Measurements from ENCODE around the gene CRLF3. TPM values are rescaled to one million over a fixed set of nuclear protein-coding genes. Genes with fewer than 3 reads are reported as not detected.
A peak's percentile ranks its signal among the peaks of the same experiment; 100 is the strongest.

CRLF3 gene
- total and polyA plus RNA-seq, 12 donors, result 3.2 to 9.5 (median 5.2) TPM

- H3K4me3 ChIP-seq, result no peak overlapping the region
- H3K27ac ChIP-seq, result peak overlapping the region in 5 of 10 donors; percentile 5 to 36 (median 27)
- peaks cover 0 to 86% (median 15%) of the 10 kb centered on the region in 9 donors for H3K4me1 ChIP-seq
- TF ChIP-seq CTCF (IDR thresholded peaks at IDR 0.05), result no peak
- DNase-seq, result no peak
- H3K9me3 ChIP-seq, result no peaks in the 10 kb centered on the region
- no peaks in the 10 kb centered on the region for H3K27me3 ChIP-seq
- WGBS, 2 donors, result 64% methylated on average over 5 of the region's 5 CpGs
- H3K36me3 ChIP-seq, result peaks cover 0 to 17% (median 0%) of the 10 kb centered on the region in 9 donors
- peak in 3 of 8 donors; percentile 38 to 56 (median 45) for ATAC-seq
- intact Hi-C loops (cut with DNase I), result no loop called here
Observed at GRCh38 chr17:30812218-30813177, 12.0 kb downstream of the CRLF3 start.

- Histone ChIP-seq H3K4me1 (peaks cover 0 to 77% (median 15%) of the 10 kb centered on the region in 9 donors), H3K36me3 (peaks cover 0 to 17% (median 0%) of the 10 kb centered on the region in 9 donors), H3K27me3 (no peaks in the 10 kb centered on the region), H3K27ac (peak overlapping the region in 3 of 10 donors; percentile 32 to 91 (median 68)), H3K4me3 (no peak overlapping the region), H3K9me3 (no peaks in the 10 kb centered on the region)
- 93 to 97% methylated on average over 6 of the region's 6 CpGs for WGBS, 2 donors
- DNase-seq (no peak), ATAC-seq (no peak)
- intact Hi-C loops (cut with DNase I), result no loop called here
- TF ChIP-seq CTCF (IDR thresholded peaks at IDR 0.05), result no peak
Observed at GRCh38 chr17:30809867-30810266, 14.6 kb downstream of the CRLF3 start.

GRCh38 chr17:30808785-30809286, 15.7 kb downstream of the CRLF3 start:
- DNase-seq, result no peak
- peaks cover 0 to 27% (median 9%) of the 10 kb centered on the region in 9 donors for H3K36me3 ChIP-seq
- peak overlapping the region in 7 of 10 donors; percentile 10 to 91 (median 42) for H3K27ac ChIP-seq
- peaks cover 0 to 68% (median 15%) of the 10 kb centered on the region in 9 donors for H3K4me1 ChIP-seq
- TF ChIP-seq CTCF (IDR thresholded peaks at IDR 0.05), result no peak
- H3K9me3 ChIP-seq, result no peaks in the 10 kb centered on the region
- ATAC-seq, result peak in 5 of 8 donors; percentile 52 to 71 (median 62)
- peak overlapping the region in 2 of 10 donors; percentile 16 to 33 for H3K4me3 ChIP-seq
- no peaks in the 10 kb centered on the region for H3K27me3 ChIP-seq
- intact Hi-C loops (cut with DNase I), result no loop called here
- WGBS, 2 donors, result 67 to 75% methylated on average over 9 of the region's 9 CpGs

GRCh38 chr17:30807896-30808295, 16.6 kb downstream of the CRLF3 start:
- no peak for TF ChIP-seq CTCF (IDR thresholded peaks at IDR 0.05)
- no peak overlapping the region for H3K4me3 ChIP-seq
- DNase-seq, result no peak
- no peaks in the 10 kb centered on the region for H3K27me3 ChIP-seq
- H3K27ac ChIP-seq, result peak overlapping the region in 1 of 10 donors; percentile 91
- no peak for ATAC-seq
- peaks cover 0 to 36% (median 17%) of the 10 kb centered on the region in 9 donors for H3K36me3 ChIP-seq
- no peaks in the 10 kb centered on the region for H3K9me3 ChIP-seq
- peaks cover 0 to 58% (median 14%) of the 10 kb centered on the region in 9 donors for H3K4me1 ChIP-seq
- intact Hi-C loops (cut with DNase I), result no loop called here
- 80 to 87% methylated on average over 1 of the region's 1 CpG for WGBS, 2 donors

Measured in heart right ventricle (tissue), 16 donors.